B cell (primary cell): ENCODE data around the gene PSD4. TPM values are rescaled to one million over a fixed set of nuclear protein-coding genes. Genes with fewer than 3 reads are reported as not detected.

Experiments
- ATAC-seq: fragments of 200-7000 bp; cut with Tn5 transposase; one replicate; pipeline ENCODE4 v1.10.0; 2021; ENCODE audit warnings: low read depth, mild to moderate bottlenecking, moderate number of reproducible peaks, moderate library complexity
- CTCF ChIA-PET: fragments of 350-600 bp; sonication (Branson Sonifier 250); formaldehyde crosslinking; loops from one replicate; lab custom pipeline; 2021; ENCODE audit warnings: antibody characterized with exemption, inconsistent platforms; lab: Charles Lee
- POLR2A ChIA-PET: fragments of 350-600 bp; sonication (Branson Sonifier 250); formaldehyde crosslinking; loops from one replicate; lab custom pipeline; 2021; ENCODE audit warnings: antibody characterized with exemption; lab: Charles Lee
- DNase-seq: peaks from one replicate; pipeline ENCODE4 v3.0.0; 2013
- H2AFZ ChIP-seq: 2 replicates; pipeline ENCODE4 v1.6.1; 2012; ENCODE audit warnings: mild to moderate bottlenecking, low read depth, low read length; ENCODE audit not compliant: insufficient read depth, poor library complexity, severe bottlenecking
- H3K27ac ChIP-seq, 2 donors: 1 replicate in 1 of 2; 2 replicates in 1 of 2; pipeline ENCODE4 v1.5.1; 2012 to 2013; ENCODE audit warnings: low read length in 2 of 2, mild to moderate bottlenecking in 2 of 2, moderate library complexity in 1 of 2
- H3K27me3 ChIP-seq, 4 experiments: fragments of 200-600 bp in 1 of 4; sonication (generic) in 1 of 4; replicated peaks in 1 of 4; 1 replicate in 2 of 4; 2 replicates in 2 of 4; pipeline versions ENCODE4 v1.6.1 to v1.7.0; 2013 to 2016; ENCODE audit warnings: low read length in 3 of 4, mild to moderate bottlenecking in 2 of 4, mixed read lengths in 1 of 4, moderate library complexity in 1 of 4; ENCODE audit not compliant: insufficient read depth in 4 of 4, control insufficient read depth in 3 of 4; ENCODE audit errors: control extremely low read depth in 1 of 4
- H3K36me3 ChIP-seq, 2 experiments: replicated peaks in 1 of 2; 1 replicate in 1 of 2; 2 replicates in 1 of 2; pipeline versions ENCODE4 v1.6.1 to v1.7.1; 2013; ENCODE audit warnings: low read length in 1 of 2; ENCODE audit not compliant: insufficient read depth in 2 of 2, control insufficient read depth in 1 of 2; ENCODE audit errors: control extremely low read depth in 1 of 2, extremely low read depth in 1 of 2
- H3K4me1 ChIP-seq, 2 donors: fragments of 200-600 bp in 1 of 2; sonication (generic) in 1 of 2; 1 replicate in 1 of 2; 2 replicates in 1 of 2; pipeline versions ENCODE4 v1.5.1 to v1.6.1; 2013 to 2017; ENCODE audit warnings: low read length in 2 of 2; ENCODE audit not compliant: control insufficient read depth in 2 of 2, insufficient read depth in 2 of 2
- H3K4me2 ChIP-seq: replicated peaks from 2 replicates; pipeline ENCODE3; 2012; ENCODE audit warnings: mild to moderate bottlenecking, low read depth, low read length; ENCODE audit not compliant: poor library complexity, severe bottlenecking
- H3K4me3 ChIP-seq, 5 experiments: fragments of 200-600 bp in 1 of 5; sonication (generic) in 1 of 5; 1 replicate in 3 of 5; 2 replicates in 2 of 5; pipeline versions ENCODE4 v1.5.1 to v1.7.0; 2011 to 2016; ENCODE audit warnings: low read length in 4 of 5, mild to moderate bottlenecking in 4 of 5, low read depth in 2 of 5, control low read depth in 1 of 5, moderate library complexity in 1 of 5; ENCODE audit not compliant: insufficient read depth in 1 of 5; ENCODE audit errors: control extremely low read depth in 1 of 5, extremely low read depth in 1 of 5
- H3K79me2 ChIP-seq: fragments of 200-600 bp; sonication (generic); one replicate; pipeline ENCODE4 v1.6.0; 2016; ENCODE audit warnings: low read length; ENCODE audit not compliant: control insufficient read depth, insufficient read depth
- H3K9ac ChIP-seq: fragments of 200-600 bp; sonication (generic); 2 replicates; pipeline ENCODE4 v1.6.1; 2017; ENCODE audit warnings: mild to moderate bottlenecking, low read length, moderate library complexity
- H3K9me3 ChIP-seq, 3 donors: one replicate each; pipeline versions ENCODE4 v1.6.1 to v1.7.1; 2013; ENCODE audit warnings: low read length in 2 of 3; ENCODE audit not compliant: control insufficient read depth in 2 of 3, insufficient read depth in 1 of 3; ENCODE audit errors: control extremely low read depth in 1 of 3
- H4K20me1 ChIP-seq: 2 replicates; pipeline ENCODE4 v1.6.0; 2012; ENCODE audit warnings: mild to moderate bottlenecking, low read length; ENCODE audit not compliant: insufficient read depth, control insufficient read depth, poor library complexity, severe bottlenecking
- H3K27ac Mint-ChIP-seq: one replicate; pipeline ENCODE4 v1.8.0; 2021; ENCODE audit warnings: mixed read lengths
- H3K27me3 Mint-ChIP-seq: one replicate; pipeline ENCODE4 v1.8.0; 2021; ENCODE audit warnings: mixed read lengths
- H3K4me1 Mint-ChIP-seq: one replicate; pipeline ENCODE4 v1.8.0; 2021; ENCODE audit warnings: mixed read lengths
- H3K4me3 Mint-ChIP-seq: one replicate; pipeline ENCODE4 v1.8.0; 2021; ENCODE audit warnings: mixed read lengths
- H3K9me3 Mint-ChIP-seq: one replicate; pipeline ENCODE4 v1.8.0; 2022; ENCODE audit warnings: mixed read lengths; ENCODE audit not compliant: insufficient read depth
- CTCF ChIP-seq: fragments of 200-600 bp; IDR thresholded peaks from one replicate; pipeline ENCODE4 v1.8.0; 2022; ENCODE audit warnings: antibody characterized with exemption, mild to moderate bottlenecking
- EZH2 ChIP-seq: IDR thresholded peaks from 2 replicates; pipeline ENCODE4 v1.6.1; 2012; ENCODE audit warnings: borderline replicate concordance, low read depth, mild to moderate bottlenecking, moderate library complexity, low read length; ENCODE audit not compliant: insufficient read depth, poor library complexity, severe bottlenecking
- WGBS: methylation state at CpG from one replicate; pipeline ENCODE4 v1.1.5; 2013; ENCODE audit warnings: missing lambda C conversion rate; ENCODE audit not compliant: insufficient coverage; 5-methylcytosine and 5-hydroxymethylcytosine counted together
- intact Hi-C: fragments of 100-400 bp; cut with micrococcal nuclease; formaldehyde crosslinking; loops from one replicate; pipeline ENCODE4 v1.10.0; 2022
- polyA plus RNA-seq: library from polyadenylated mRNA; depleted of rRNA; stranded (reverse); fragments of >200 nt; gene quantifications from 2 replicates; pipeline ENCODE4 v1.2.3, GENCODE V29; 2012
- total RNA-seq, 2 donors: library from RNA; stranded (reverse); fragments of 120-200 nt in 1 of 2; gene quantifications; 1 replicate in 1 of 2; 2 replicates in 1 of 2; pipeline versions ENCODE4 v1.2.3 to v1.2.4, GENCODE V29; 2013 to 2022

PSD4 gene
- total and polyA plus RNA-seq, 2 donors (not counting 1 experiment from before 2014, with no cell fraction given), result 87.1 to 203 TPM

GRCh38 chr2:113219525-113219888 is 45.7 kb downstream of the PSD4 start:
- Histone ChIP-seq H3K27me3 (peaks cover 0 to 10% (median 4%) of the 10 kb centered on the region in 4 experiments), H4K20me1 (no peaks in the 10 kb centered on the region), H3K36me3 (no peaks in the 10 kb centered on the region), H3K4me1 (peaks cover 10 to 12% of the 10 kb centered on the region in 2 donors), H3K9ac (no peak overlapping the region), H3K9me3 (no peaks in the 10 kb centered on the region), H3K27ac (no peak overlapping the region), H3K79me2 (no peaks in the 10 kb centered on the region), H3K4me3 (no peak overlapping the region), H2AFZ (no peak overlapping the region), H3K4me2 (no peak overlapping the region)
- WGBS, result 50% methylated on average over 2 of the region's 5 CpGs
- CTCF ChIA-PET, result interaction anchor here (1.8 kb wide), 1 partner anchor 81 kb away, joined by 8 read pairs; no protein-coding TSS in a partner anchor
- no peak overlapping the region for H3K4me3 Mint-ChIP-seq
- intact Hi-C loops, result no loop called here
- peaks cover 7% of the 10 kb centered on the region for H3K27me3 Mint-ChIP-seq
- no peak for DNase-seq
- no peaks in the 10 kb centered on the region for H3K9me3 Mint-ChIP-seq
- TF ChIP-seq EZH2, result no peak
- no peak for TF ChIP-seq CTCF
- ATAC-seq, result no peak
- POLR2A ChIA-PET, result no interaction called here
- H3K27ac Mint-ChIP-seq, result no peak overlapping the region
- peaks cover 15% of the 10 kb centered on the region for H3K4me1 Mint-ChIP-seq

GRCh38 chr2:113219889-113220641 is 46.3 kb downstream of the PSD4 start:
- TF ChIP-seq CTCF (no peak), EZH2 (no peak)
- ChIA-PET POLR2A (no interaction called here), CTCF (interaction anchor here (0.9 to 1.8 kb wide), 2 partner anchors 29 to 82 kb away, joined by 3 to 8 read pairs; no protein-coding TSS in a partner anchor)
- no peaks in the 10 kb centered on the region for H3K9me3 ChIP-seq
- H2AFZ ChIP-seq, result no peak overlapping the region
- H3K79me2 ChIP-seq, result no peaks in the 10 kb centered on the region
- no peak overlapping the region for H3K4me3 ChIP-seq
- peaks cover 0 to 10% (median 4%) of the 10 kb centered on the region in 4 experiments for H3K27me3 ChIP-seq
- Mint-ChIP-seq H3K27me3 (peaks cover 7% of the 10 kb centered on the region), H3K4me3 (no peak overlapping the region), H3K9me3 (no peaks in the 10 kb centered on the region), H3K4me1 (peaks cover 15% of the 10 kb centered on the region), H3K27ac (no peak overlapping the region)
- 76% methylated on average over 5 of the region's 6 CpGs for WGBS
- H3K9ac ChIP-seq, result no peak overlapping the region
- no peak overlapping the region for H3K27ac ChIP-seq
- H3K36me3 ChIP-seq, result no peaks in the 10 kb centered on the region
- intact Hi-C loops, result no loop called here
- DNase-seq (no peak), ATAC-seq (no peak)
- H3K4me1 ChIP-seq, result peaks cover 10 to 12% of the 10 kb centered on the region in 2 donors
- H4K20me1 ChIP-seq, result no peaks in the 10 kb centered on the region
- no peak overlapping the region for H3K4me2 ChIP-seq
